Mesothelial cell of epicardium (in vitro differentiated cells): Measurements from ENCODE around the gene DACT2. TPM values are rescaled to one million over a fixed set of nuclear protein-coding genes. Genes with fewer than 3 reads are reported as not detected.

Experiments used
- DNase-seq, 2 experiments: peaks; one replicate each; pipeline ENCODE4 v3.0.0; 2021; ENCODE audit warnings: low spot score in 2 of 2; ENCODE audit not compliant: unreplicated experiment in 2 of 2
- H3K27ac Mint-ChIP-seq: 2 replicates; pipeline ENCODE4 v1.8.0; 2021; ENCODE audit warnings: mixed read lengths
- H3K27me3 Mint-ChIP-seq: 2 replicates; pipeline ENCODE4 v1.8.0; 2021; ENCODE audit warnings: low read depth, mixed read lengths
- H3K36me3 Mint-ChIP-seq: 2 replicates; pipeline ENCODE4 v1.8.0; 2021; ENCODE audit warnings: mixed read lengths
- H3K4me1 Mint-ChIP-seq: 2 replicates; pipeline ENCODE4 v1.8.0; 2021; ENCODE audit warnings: mixed read lengths
- H3K4me3 Mint-ChIP-seq: 2 replicates; pipeline ENCODE4 v1.8.0; 2021; ENCODE audit warnings: mild to moderate bottlenecking, moderate library complexity, mixed read lengths
- H3K9me3 Mint-ChIP-seq: 2 replicates; pipeline ENCODE4 v1.8.0; 2021; ENCODE audit warnings: mixed read lengths
- CTCF ChIP-seq: fragments of 200-600 bp; sonication (generic); IDR thresholded peaks from one replicate; pipeline ENCODE4 v1.5.0; 2021; ENCODE audit warnings: antibody characterized with exemption; ENCODE audit not compliant: unreplicated experiment
- total RNA-seq: library from RNA; stranded (reverse); gene quantifications from 3 replicates; pipeline ENCODE4 v1.2.1, GENCODE V29; 2021

DACT2 gene
- total RNA-seq, 1 donor from 2014 or later: 7.4 TPM

GRCh38 chr6:168280899-168281245 lies 38.7 kb downstream of the DACT2 start:
- Mint-ChIP-seq H3K4me1 (peaks cover 7% of the 10 kb centered on the region), H3K27me3 (peaks cover 35% of the 10 kb centered on the region), H3K9me3 (no peaks in the 10 kb centered on the region), H3K4me3 (no peak overlapping the region), H3K36me3 (no peaks in the 10 kb centered on the region), H3K27ac (no peak overlapping the region)
- no peak for TF ChIP-seq CTCF
- DNase-seq: no peak

- TF ChIP-seq CTCF: no peak
- peaks cover 40% of the 10 kb centered on the region for H3K27me3 Mint-ChIP-seq
- H3K4me3 Mint-ChIP-seq: no peak overlapping the region
- no peaks in the 10 kb centered on the region for H3K9me3 Mint-ChIP-seq
- peaks cover 7% of the 10 kb centered on the region for H3K4me1 Mint-ChIP-seq
- no peaks in the 10 kb centered on the region for H3K36me3 Mint-ChIP-seq
- no peak for DNase-seq
- no peak overlapping the region for H3K27ac Mint-ChIP-seq
Observed at GRCh38 chr6:168280020-168280898, 39.3 kb downstream of the DACT2 start.

GRCh38 chr6:168279403-168279935 lies 40.1 kb downstream of the DACT2 start:
- DNase-seq: no peak
- Mint-ChIP-seq H3K4me3 (no peak overlapping the region), H3K9me3 (no peaks in the 10 kb centered on the region), H3K27ac (no peak overlapping the region), H3K27me3 (peaks cover 46% of the 10 kb centered on the region), H3K36me3 (no peaks in the 10 kb centered on the region), H3K4me1 (peaks cover 7% of the 10 kb centered on the region)
- no peak for TF ChIP-seq CTCF

- Mint-ChIP-seq H3K4me3 (no peak overlapping the region), H3K27me3 (peaks cover 49% of the 10 kb centered on the region), H3K27ac (no peak overlapping the region), H3K9me3 (no peaks in the 10 kb centered on the region), H3K36me3 (no peaks in the 10 kb centered on the region), H3K4me1 (peaks cover 7% of the 10 kb centered on the region)
- no peak for DNase-seq
- no peak for TF ChIP-seq CTCF
Observed at GRCh38 chr6:168278904-168279303, 40.7 kb downstream of the DACT2 start.

- no peak for TF ChIP-seq CTCF
- Mint-ChIP-seq H3K4me3 (no peak overlapping the region), H3K27me3 (peaks cover 64% of the 10 kb centered on the region), H3K9me3 (no peaks in the 10 kb centered on the region), H3K4me1 (peaks cover 14% of the 10 kb centered on the region), H3K36me3 (no peaks in the 10 kb centered on the region), H3K27ac (no peak overlapping the region)
- DNase-seq: no peak
Observed at GRCh38 chr6:168277274-168277669, 42.3 kb downstream of the DACT2 start.
